Hematopoietic multipotent progenitor cell (in vitro differentiated cells): ENCODE data around the gene KIAA1217. TPM values are rescaled to one million over a fixed set of nuclear protein-coding genes. Genes with fewer than 3 reads are reported as not detected.

ENCODE experiments used
- DNase-seq, 3 donors: peaks; one replicate each; pipeline ENCODE4 v3.0.0-alpha.2; 2011 to 2015; ENCODE audit warnings: low read depth in 2 of 3, low spot score in 2 of 3
- total RNA-seq: library from RNA; depleted of rRNA; stranded (reverse); fragments of >200 nt; gene quantifications from one replicate; pipeline ENCODE4 v1.2.3, GENCODE V29; 2012

Gene KIAA1217
- total RNA-seq, 1 donor, result not detected

- DNase-seq, result no peak
These were observed 246.5 kb downstream of the KIAA1217 start for GRCh38 chr10:24455447-24455846.

GRCh38 chr10:24456322-24456721 lies 247.4 kb downstream of the KIAA1217 start:
- DNase-seq, result no peak

GRCh38 chr10:24457661-24458318 lies 248.9 kb downstream of the KIAA1217 start:
- DNase-seq, result no peak

- DNase-seq, result no peak
These were observed 250.9 kb downstream of the KIAA1217 start for GRCh38 chr10:24459836-24460235.

- DNase-seq, result no peak
These were observed 253.4 kb downstream of the KIAA1217 start for GRCh38 chr10:24462291-24462813.

GRCh38 chr10:24462889-24463552 lies 254.1 kb downstream of the KIAA1217 start:
- DNase-seq, result no peak

- no peak for DNase-seq
These were observed 254.9 kb downstream of the KIAA1217 start for GRCh38 chr10:24463611-24464426.

- no peak for DNase-seq
These were observed 256.4 kb downstream of the KIAA1217 start for GRCh38 chr10:24465124-24465874.

GRCh38 chr10:24465891-24466818 lies 257.2 kb downstream of the KIAA1217 start:
- no peak for DNase-seq

- DNase-seq, result no peak
These were observed 258.2 kb downstream of the KIAA1217 start for GRCh38 chr10:24467136-24467535.

- no peak for DNase-seq
These were observed 258.7 kb downstream of the KIAA1217 start for GRCh38 chr10:24467605-24468004.

- DNase-seq, result no peak
These were observed 259.4 kb downstream of the KIAA1217 start for GRCh38 chr10:24468281-24468751.

GRCh38 chr10:24469993-24470392 lies 261.1 kb downstream of the KIAA1217 start:
- no peak for DNase-seq

- no peak for DNase-seq
These were observed 266.7 kb downstream of the KIAA1217 start for GRCh38 chr10:24475598-24475997.

- no peak for DNase-seq
These were observed 268.2 kb downstream of the KIAA1217 start for GRCh38 chr10:24476913-24477701.

- no peak for DNase-seq
These were observed 269.0 kb downstream of the KIAA1217 start for GRCh38 chr10:24477915-24478314.

GRCh38 chr10:24479806-24480205 lies 270.9 kb downstream of the KIAA1217 start:
- no peak for DNase-seq

GRCh38 chr10:24480447-24480846 lies 271.5 kb downstream of the KIAA1217 start:
- DNase-seq, result no peak

GRCh38 chr10:24481241-24481640 lies 272.3 kb downstream of the KIAA1217 start:
- no peak for DNase-seq
